Measurements from ENCODE around the gene MAML3.

Gene MAML3

DNA sequence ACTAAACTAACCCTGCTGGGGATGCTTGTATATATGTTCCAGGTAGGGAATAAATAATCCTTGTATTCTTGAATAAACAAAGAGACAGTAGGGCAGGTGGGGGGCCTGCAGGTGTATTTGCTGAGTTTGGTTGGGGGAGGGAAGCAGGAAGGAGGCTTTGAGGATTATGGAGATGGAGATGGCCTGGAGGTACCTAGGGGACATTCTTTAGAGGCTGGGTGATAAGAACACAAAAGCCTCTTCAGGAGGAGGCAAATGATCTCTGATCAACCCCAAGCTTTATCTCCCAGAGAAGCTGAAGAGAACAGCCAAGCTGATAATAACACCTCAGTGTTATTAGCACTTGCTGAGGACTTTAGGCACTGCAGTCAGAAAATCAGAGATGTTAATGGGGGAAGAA, 300.7 kb downstream of the MAML3 start:
- peak; percentile 11 for DNase-seq

GRCh38 chr4:139852612-139853269, 301.2 kb downstream of the MAML3 start:
- DNase-seq: no peak

GRCh38 chr4:139851639-139852038, 302.3 kb downstream of the MAML3 start:
- no peak for DNase-seq

DNA sequence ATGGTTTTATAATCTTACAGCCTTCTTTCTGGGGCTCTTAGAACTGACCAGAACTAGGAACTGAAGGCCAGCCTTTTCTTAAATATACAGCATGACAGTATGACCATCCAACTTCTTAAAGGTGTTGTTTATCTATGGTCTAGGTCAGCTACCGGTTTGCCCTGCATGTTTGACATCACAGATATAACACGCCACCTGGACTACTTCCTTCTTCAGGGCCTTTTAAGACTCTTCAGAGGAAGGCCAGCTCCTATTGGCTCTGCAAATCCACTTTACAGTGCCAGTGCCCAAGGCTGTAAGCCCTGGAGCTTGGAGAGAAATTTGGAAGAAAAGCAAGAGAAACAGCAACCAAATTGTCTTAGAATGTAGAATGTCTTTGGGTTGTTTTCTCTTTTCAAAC, 302.9 kb downstream of the MAML3 start:
- DNase-seq: peak; percentile 20

GRCh38 chr4:139849219-139849618, 304.8 kb downstream of the MAML3 start:
- no peak for DNase-seq

DNA sequence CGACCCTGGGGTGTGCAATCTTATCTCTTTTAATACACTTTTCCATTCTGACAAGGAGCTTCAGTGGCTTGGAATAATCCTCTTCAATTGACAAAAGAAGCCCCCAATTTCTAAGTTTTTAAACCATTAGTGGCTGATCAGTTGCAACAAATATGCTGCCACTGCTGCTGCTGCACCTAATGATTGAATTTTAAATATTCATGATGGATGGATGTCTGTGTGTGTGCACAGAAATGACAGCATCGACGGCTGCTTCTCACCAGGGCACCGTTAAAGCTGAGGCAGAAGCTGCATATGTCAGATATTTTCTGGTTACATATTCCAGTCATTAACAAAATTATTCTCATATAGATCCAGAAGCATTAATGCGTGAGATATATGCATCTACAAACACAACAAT, 306.0 kb downstream of the MAML3 start:
- DNase-seq: no peak

DNA sequence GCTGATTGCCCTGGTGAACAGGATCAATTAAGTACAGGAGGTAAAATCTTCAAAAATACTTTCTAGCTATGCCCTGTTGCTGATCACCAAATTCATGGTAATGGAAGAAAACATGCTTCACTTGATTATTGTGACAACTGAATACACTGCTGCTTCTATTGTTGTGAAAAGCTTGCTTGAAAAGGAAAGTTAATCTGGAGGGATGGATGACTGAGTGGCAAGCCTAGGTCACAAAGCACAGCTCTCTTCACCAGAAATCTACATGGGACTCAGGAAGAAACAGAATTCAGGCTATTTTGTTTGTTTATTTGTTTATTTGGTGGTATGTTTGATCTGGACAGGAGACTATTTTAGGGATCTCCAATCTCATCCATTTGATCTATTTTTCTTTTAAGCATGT, 306.4 kb downstream of the MAML3 start:
- DNase-seq: no peak

DNA sequence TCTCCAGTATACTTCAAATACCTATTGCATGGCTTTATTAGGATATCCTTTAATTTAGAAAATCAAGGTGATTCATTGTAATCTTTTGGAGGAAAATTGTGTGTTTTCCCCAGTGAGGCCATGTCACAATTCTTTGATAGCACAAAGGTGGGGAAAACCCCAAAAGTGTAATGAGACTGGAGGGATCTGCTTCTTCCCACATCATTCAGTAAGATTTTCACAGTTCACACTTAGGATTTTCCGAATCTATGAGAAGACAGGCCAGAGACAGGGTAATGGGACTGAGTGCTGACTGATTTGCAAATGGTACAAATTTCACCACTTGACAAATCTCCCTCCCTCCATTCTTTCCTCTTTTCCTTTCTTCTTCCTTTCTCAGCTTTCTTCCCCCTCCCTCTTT, 307.2 kb downstream of the MAML3 start:
- DNase-seq: no peak

- no peak for DNase-seq
Measured at GRCh38 chr4:139845453-139846093, 308.4 kb downstream of the MAML3 start.

GRCh38 chr4:139844459-139845036, 309.4 kb downstream of the MAML3 start:
- DNase-seq: no peak

- no peak for DNase-seq
Measured at GRCh38 chr4:139844057-139844456, 309.9 kb downstream of the MAML3 start.

DNA sequence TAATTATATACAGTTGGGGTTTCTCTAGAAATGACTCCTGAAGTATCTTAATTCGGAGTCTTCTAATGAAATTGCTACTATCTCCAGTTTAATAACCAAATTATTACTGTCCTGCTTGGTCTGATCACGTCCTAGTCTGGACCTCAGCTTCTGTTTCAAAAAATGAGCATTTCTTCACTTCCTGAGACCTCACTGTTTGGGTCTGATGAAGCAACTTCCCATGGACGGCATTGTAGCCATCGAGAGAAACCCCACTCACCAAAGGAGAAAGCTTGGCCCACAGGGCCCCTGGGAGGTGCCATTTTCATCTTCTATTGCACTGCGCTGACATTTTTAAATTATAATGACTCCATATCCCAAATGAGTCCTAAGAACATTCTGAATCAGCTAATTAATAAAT, 310.3 kb downstream of the MAML3 start:
- no peak for DNase-seq

- DNase-seq: no peak
Measured at GRCh38 chr4:139841464-139842195, 312.4 kb downstream of the MAML3 start.

GRCh38 chr4:139840773-139841172, 313.2 kb downstream of the MAML3 start:
- DNase-seq: no peak

DNA sequence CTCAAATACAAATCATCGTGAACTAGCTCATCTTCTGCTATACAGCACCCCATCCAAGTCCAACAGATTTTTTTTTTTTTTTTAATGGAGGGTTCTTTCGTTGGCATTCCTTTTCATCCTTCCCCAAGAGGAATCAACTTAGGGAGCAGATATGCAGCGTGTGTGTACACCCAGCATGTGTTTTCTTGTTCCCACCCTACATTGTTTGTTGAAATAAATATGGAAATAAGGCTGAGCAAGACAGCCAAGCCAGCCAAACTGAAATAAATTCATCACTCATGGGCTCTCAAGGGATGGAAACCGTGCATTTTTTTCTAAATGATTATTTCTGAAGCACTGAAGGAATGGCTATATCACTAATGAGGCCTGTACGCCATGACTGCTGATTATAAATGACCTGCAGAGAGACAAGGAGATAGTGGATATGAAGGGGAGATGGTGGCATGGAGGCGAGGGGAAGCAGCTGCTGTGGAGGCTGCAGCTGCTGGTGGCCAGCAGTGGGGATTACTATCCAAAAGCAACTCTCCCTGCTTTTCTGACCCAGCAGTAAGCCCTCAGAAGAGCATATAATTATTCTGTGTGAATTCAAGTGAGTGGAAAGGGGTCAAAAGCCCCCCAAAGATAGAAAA, 314.5 kb downstream of the MAML3 start:
- DNase-seq: no peak

- DNase-seq: no peak
Measured at GRCh38 chr4:139838811-139839210, 315.2 kb downstream of the MAML3 start.

DNA sequence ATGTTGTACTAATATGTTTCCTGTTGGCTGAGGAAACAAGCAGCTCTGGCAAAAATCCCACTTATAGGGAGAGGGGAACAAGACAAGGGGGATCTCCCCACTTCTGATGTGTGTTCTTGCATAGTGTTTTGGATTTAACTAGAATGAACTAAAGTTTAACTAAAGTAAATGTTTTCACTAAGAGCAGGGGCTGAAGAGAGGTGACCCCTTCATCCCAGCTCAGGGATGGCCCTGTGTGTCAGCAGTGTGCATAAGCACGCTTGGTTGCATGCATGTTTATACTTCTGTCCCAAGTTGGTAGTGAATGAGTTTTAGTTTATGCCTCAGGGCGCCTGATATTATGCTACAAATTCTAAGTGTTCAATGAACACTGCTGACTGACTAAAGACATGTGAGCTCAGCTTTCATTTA, 319.0 kb downstream of the MAML3 start:
- no peak for DNase-seq

DNA sequence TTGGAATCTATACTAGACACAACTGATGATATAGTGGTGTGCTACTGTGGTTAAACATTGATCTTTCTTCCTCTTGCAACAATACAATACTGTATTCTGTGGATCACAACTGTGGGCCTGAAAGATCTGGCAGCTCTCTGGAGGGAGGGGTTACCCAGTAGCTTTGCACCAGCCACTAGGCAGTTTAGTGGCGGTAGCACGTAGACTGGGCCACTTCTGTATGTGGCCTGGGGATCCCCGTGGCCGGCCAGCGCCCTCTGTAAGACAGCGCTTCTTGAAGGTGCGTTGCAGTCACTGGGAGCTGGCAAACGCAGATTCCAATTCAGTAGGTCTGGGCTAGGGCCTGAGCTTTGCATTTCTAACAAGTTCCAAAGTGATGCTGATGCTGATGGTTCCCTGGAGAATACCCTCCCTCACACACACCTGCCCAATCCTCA, 319.7 kb downstream of the MAML3 start:
- no peak for DNase-seq

DNA sequence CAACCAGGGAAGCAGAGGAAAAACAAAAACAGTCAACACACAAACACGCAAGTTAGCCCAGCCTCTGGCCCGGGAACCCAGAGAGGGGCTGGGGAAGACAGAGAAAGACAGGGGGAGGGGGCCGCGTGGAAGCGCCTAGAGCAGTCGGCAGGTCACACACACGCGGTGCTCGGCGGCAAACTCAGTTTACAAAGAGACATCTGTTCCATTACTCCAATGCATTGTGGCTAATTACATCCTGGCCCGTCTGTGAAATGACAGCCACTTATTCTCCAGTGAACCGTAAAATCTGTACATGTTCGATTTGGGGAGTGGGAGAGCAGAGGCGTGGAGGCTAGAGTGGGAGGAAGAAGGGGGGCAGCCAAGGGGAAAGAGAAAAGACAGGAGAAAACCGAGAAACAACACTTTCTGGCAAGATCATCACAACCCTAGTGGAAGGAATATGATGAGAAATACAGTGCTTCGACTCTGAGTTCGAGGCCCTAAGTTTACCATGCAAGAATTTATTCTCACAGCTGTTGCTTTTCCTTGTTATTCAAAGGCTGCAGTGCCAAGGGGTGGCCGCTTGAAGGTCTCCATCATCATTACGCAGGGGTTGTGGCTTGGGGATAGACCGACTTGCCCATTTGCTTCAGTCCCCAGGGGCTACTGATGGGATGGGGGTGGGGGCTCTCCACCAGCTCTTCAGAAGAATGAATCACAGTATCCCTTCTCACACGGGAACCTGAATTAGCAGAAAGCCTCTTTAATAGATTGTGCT, 320.7 kb downstream of the MAML3 start:
- no peak for DNase-seq

DNA sequence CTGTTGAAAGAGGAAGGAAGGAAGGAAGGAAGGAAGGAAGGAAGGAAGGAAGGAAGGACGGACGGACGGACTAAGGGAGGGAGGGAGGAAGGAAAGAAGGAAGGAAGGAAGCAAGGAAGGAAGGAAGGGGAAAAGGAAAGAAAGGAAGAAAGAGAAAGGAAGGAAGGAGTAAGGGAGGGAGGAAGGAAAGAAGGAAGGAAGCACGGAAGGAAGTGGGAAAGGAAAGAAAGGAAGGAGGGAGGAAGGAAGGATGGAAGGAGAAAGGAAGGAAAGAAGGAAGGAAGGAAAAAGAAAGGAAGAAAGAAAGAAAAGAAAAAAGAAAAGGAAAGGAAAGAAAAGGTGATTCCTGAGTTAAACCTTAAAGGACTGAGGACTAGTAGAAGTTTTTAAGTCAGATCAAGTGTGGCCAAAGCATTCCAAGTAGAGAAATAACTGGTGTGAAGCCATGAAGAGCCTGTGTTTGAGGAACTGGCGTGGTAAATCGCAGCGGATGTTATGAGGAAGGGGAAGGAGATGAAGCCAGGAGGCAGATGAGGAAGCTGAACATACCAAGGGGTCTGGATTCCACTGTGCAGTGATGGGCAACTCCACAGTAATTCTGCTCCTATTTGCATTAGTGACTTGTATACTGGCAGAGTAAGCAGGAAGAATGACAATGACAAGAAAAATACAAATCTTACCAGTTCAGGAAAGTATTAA, 324.9 kb downstream of the MAML3 start:
- no peak for DNase-seq

- no peak for DNase-seq
Measured at GRCh38 chr4:139826426-139826825, 327.6 kb downstream of the MAML3 start.

GRCh38 chr4:139825523-139826014, 328.4 kb downstream of the MAML3 start:
- no peak for DNase-seq
